K562 (cell line): Measurements from ENCODE around the gene OXLD1. TPM values are rescaled to one million over a fixed set of nuclear protein-coding genes. Genes with fewer than 3 reads are reported as not detected.
A peak's percentile ranks its signal among the peaks of the same experiment; 100 is the strongest.

Experiments used
- ATAC-seq: fragments of 200-7000 bp; cut with Tn5 transposase; 3 replicates; pipeline ENCODE4 v1.9.1; 2020; ENCODE audit warnings: moderate library complexity
- BruUV-seq: library from RNA; stranded (reverse); fragments of 400-500 nt; replicated peaks from 2 replicates; lab custom pipeline; 2021; lab: Mats Ljungman, UMichigan
- CTCF ChIA-PET: fragments of 300-600 bp; formaldehyde crosslinking; extraction: SDS; loops from one replicate; lab custom pipeline; 2021; ENCODE audit warnings: low intra/inter-chr PET ratio; lab: Yijun Ruan, JAX
- POLR2A ChIA-PET: fragments of 300-600, 350-650 bp; sonication (Branson Sonifier 250); formaldehyde crosslinking; extraction: SDS; loops from one replicate; lab custom pipeline; 2021; ENCODE audit warnings: antibody characterized with exemption, inconsistent platforms; lab: Yijun Ruan, JAX
- DNase-seq, 4 experiments: peaks; one replicate each; pipeline versions ENCODE4 v3.0.0 to v3.0.0-alpha.2; 2011 to 2018; ENCODE audit warnings: low spot score in 3 of 4, mixed read lengths in 3 of 4; ENCODE audit errors: extremely low read depth in 1 of 4
- FAIRE-seq: peaks from 2 replicates; lab custom pipeline; 2011; peaks lifted over from hg19 to GRCh38; lab: Jason Lieb, UNC
- H2AFZ ChIP-seq: 2 replicates; pipeline ENCODE4 v1.6.0; 2011; ENCODE audit warnings: low read depth, low read length, control low read depth, inconsistent platforms
- H3K27ac ChIP-seq: fragments of 200-600 bp; 3 replicates; pipeline ENCODE4 v1.8.0; 2011; ENCODE audit warnings: low read depth, mild to moderate bottlenecking, control low read depth, inconsistent platforms, low read length, moderate library complexity, mixed read lengths; ENCODE audit errors: extremely low read depth
- H3K27me3 ChIP-seq, 2 experiments: fragments of 300-600 bp in 1 of 2; 2 replicates in 1 of 2; 3 replicates in 1 of 2; pipeline versions ENCODE4 v1.6.0 to v1.8.0; 2011; ENCODE audit warnings: inconsistent platforms in 2 of 2, low read length in 2 of 2, mild to moderate bottlenecking in 1 of 2, mixed read lengths in 1 of 2, moderate library complexity in 1 of 2; ENCODE audit not compliant: control insufficient read depth in 2 of 2, insufficient read depth in 2 of 2
- H3K36me3 ChIP-seq: fragments of 300-600 bp; 3 replicates; pipeline ENCODE4 v1.8.0; 2011; ENCODE audit warnings: mild to moderate bottlenecking, low read length, inconsistent platforms; ENCODE audit not compliant: control insufficient read depth, insufficient read depth
- H3K4me1 ChIP-seq, 2 experiments: fragments of 200-600 bp in 1 of 2; replicated peaks in 1 of 2; 2 replicates in 1 of 2; 3 replicates in 1 of 2; pipeline versions ENCODE4 v1.5.1 to v1.8.0; 2011; ENCODE audit warnings: inconsistent platforms in 2 of 2, low read length in 2 of 2, mild to moderate bottlenecking in 1 of 2, mixed read lengths in 1 of 2, moderate library complexity in 1 of 2; ENCODE audit not compliant: control insufficient read depth in 2 of 2, insufficient read depth in 2 of 2
- H3K4me2 ChIP-seq: 2 replicates; pipeline ENCODE4 v1.6.1; 2011; ENCODE audit warnings: low read length, control low read depth, inconsistent platforms, mixed read lengths; ENCODE audit not compliant: insufficient read depth
- H3K4me3 ChIP-seq: fragments of 200-600 bp; sonication (generic), shearing (Covaris generic); 2 replicates; pipeline ENCODE4 v1.5.1; 2016; ENCODE audit warnings: control low read depth, inconsistent platforms
- H3K79me2 ChIP-seq: fragments of 200-600 bp; 3 replicates; pipeline ENCODE4 v1.8.0; 2011; ENCODE audit warnings: low read length, inconsistent platforms; ENCODE audit not compliant: control insufficient read depth, insufficient read depth
- H3K9ac ChIP-seq, 2 experiments: 2 replicates each; pipeline versions ENCODE4 v1.6.0 to v1.6.1; 2011; ENCODE audit warnings: low read depth in 2 of 2, low read length in 2 of 2, control low read depth in 1 of 2, inconsistent platforms in 1 of 2, mild to moderate bottlenecking in 1 of 2, mixed read lengths in 1 of 2; ENCODE audit not compliant: insufficient read depth in 1 of 2
- H3K9me1 ChIP-seq: one replicate; pipeline ENCODE4 v1.6.0; 2011; ENCODE audit warnings: inconsistent platforms, mild to moderate bottlenecking, low read length, moderate library complexity; ENCODE audit not compliant: control insufficient read depth, insufficient read depth
- H3K9me3 ChIP-seq: replicated peaks from 2 replicates; pipeline ENCODE4 v1.5.1; 2011; ENCODE audit warnings: low read depth, low read length, inconsistent platforms; ENCODE audit not compliant: control insufficient read depth, insufficient read depth
- H4K20me1 ChIP-seq: replicated peaks from 2 replicates; pipeline ENCODE4 v1.6.1; 2011; ENCODE audit warnings: low read length, inconsistent platforms, mixed read lengths; ENCODE audit not compliant: control insufficient read depth, insufficient read depth
- CHD7 ChIP-seq: fragments of 200-600 bp; sonication (generic); IDR thresholded peaks from one replicate; pipeline ENCODE4 v1.6.1; 2012; ENCODE audit warnings: mild to moderate bottlenecking, low read depth, low read length, inconsistent platforms
- HMG20B ChIP-seq: fragments of 250-450 bp; sonication (Bioruptor Pico); IDR thresholded peaks from 2 replicates; pipeline ENCODE4 v1.5.0; 2021; ENCODE audit warnings: mild to moderate bottlenecking
- NEUROD1 ChIP-seq: fragments of 150-350 bp; IDR thresholded peaks from 2 replicates; pipeline ENCODE4 v1.6.1; 2014; ENCODE audit warnings: borderline replicate concordance, low read length, low read depth; ENCODE audit not compliant: partially characterized antibody
- OTX1 ChIP-seq: fragments of 450-650 bp; formaldehyde crosslinking; IDR thresholded peaks from 2 replicates; pipeline ENCODE4 v1.4.0; 2022; ENCODE audit warnings: mild to moderate bottlenecking
- RBFOX2 ChIP-seq: fragments of 200-400 bp; formaldehyde crosslinking; IDR thresholded peaks from 2 replicates; pipeline ENCODE4 v1.6.1; 2017; ENCODE audit warnings: low read depth, mild to moderate bottlenecking, low read length, moderate library complexity
- SREBF2 ChIP-seq: sonication (generic); formaldehyde crosslinking; IDR thresholded peaks from 2 replicates; pipeline ENCODE4 v1.4.0; 2020; ENCODE audit warnings: mild to moderate bottlenecking, missing genetic modification reagents
- TCFL5 ChIP-seq: fragments of 250-450 bp; sonication (Bioruptor Pico); conservative IDR thresholded peaks from 2 replicates; pipeline ENCODE4 v1.6.1; 2021; ENCODE audit warnings: mild to moderate bottlenecking, moderate library complexity, matching md5 sums
- ZFP91 ChIP-seq: sonication (generic); formaldehyde crosslinking; IDR thresholded peaks from 2 replicates; pipeline ENCODE4 v1.8.0; 2022; ENCODE audit warnings: mild to moderate bottlenecking, missing genetic modification reagents
- ZNF696 ChIP-seq: fragments of 250-450 bp; sonication (Bioruptor Pico); conservative IDR thresholded peaks from 2 replicates; pipeline ENCODE4 v1.4.0; 2020; ENCODE audit warnings: mild to moderate bottlenecking, moderate library complexity
- ZZZ3 ChIP-seq: fragments of 450-650 bp; IDR thresholded peaks from 2 replicates; pipeline ENCODE4 v1.6.1; 2016; ENCODE audit warnings: antibody characterized with exemption, mild to moderate bottlenecking, moderate library complexity
- WGBS: fragments of 100-300 bp; shearing (Covaris generic); methylation state at CpG from one replicate; pipeline ENCODE4 v1.1.6; 2016; ENCODE audit warnings: low coverage, mixed read lengths; ENCODE audit not compliant: insufficient coverage; ENCODE audit errors: missing lambda C conversion rate; 5-methylcytosine and 5-hydroxymethylcytosine counted together
- in situ Hi-C: fragments of 300-500 bp; cut with MboI; formaldehyde crosslinking; loops from 4 replicates; pipeline ENCODE4 v1.15.0; 2018; ENCODE audit warnings: inconsistent platforms, mixed read lengths
- intact Hi-C: fragments of 100-400 bp; cut with micrococcal nuclease; formaldehyde crosslinking; loops from 2 replicates; pipeline ENCODE4 v1.14.2; 2022
- polyA plus RNA-seq, 8 experiments: library from polyadenylated mRNA; depleted of rRNA in 4 of 8; stranded (reverse) in 5 of 8; unstranded in 3 of 8; fragments of >200 nt; fragmentation: Nextera tagmentation in 2 of 8; fragmentation: Illumina TruSeq in 1 of 8; extraction: Ambion mirVana in 2 of 8; extraction: Trizol in 1 of 8; gene quantifications; 2 replicates each; pipeline versions ENCODE4 v1.2.1 to v1.2.3, GENCODE V29; 2011 to 2014; ENCODE audit warnings: inconsistent platforms in 1 of 8, missing spikeins in 1 of 8
- total RNA-seq, 7 experiments: library from RNA; depleted of rRNA in 6 of 7; stranded (reverse); fragments of >200 nt in 6 of 7; fragmentation: Illumina TruSeq in 2 of 7; extraction: Trizol in 2 of 7; gene quantifications; 2 replicates each; pipeline versions ENCODE4 v1.2.1 to v1.2.3, GENCODE V29; 2011 to 2021; ENCODE audit warnings: low replicate concordance in 1 of 7

The OXLD1 gene
- total and polyA plus RNA-seq, 9 of the 15 experiments (the other 6 are each of a cell fraction or from before 2014, with no cell fraction given) = 4.4 to 115 (median 29.3) TPM

- BruUV-seq = no TSS peak
- no peak for TF ChIP-seq ZNF696 (CRISPR knock-in tag)
- TF ChIP-seq SREBF2 (CRISPR knock-in tag) = no peak
- no peak for TF ChIP-seq TCFL5 (CRISPR knock-in tag)
- no peak for TF ChIP-seq NEUROD1
- no peak for TF ChIP-seq ZZZ3
- no peak for TF ChIP-seq OTX1 (CRISPR knock-in tag)
- TF ChIP-seq CHD7 = no peak
- TF ChIP-seq RBFOX2 = peak; percentile 49; the same call in 1 of the 2 replicates
- 0 out of 2 replicates have a peak, but pooled peaks have one; percentile 26 for TF ChIP-seq ZFP91
- no peak for TF ChIP-seq HMG20B (CRISPR knock-in tag)
Observed at GRCh38 chr17:81664051-81664470, 2.3 kb downstream of the OXLD1 start.

More at GRCh38 chr17:81664051-81664470, 2.3 kb downstream of the OXLD1 start:
- no peaks in the 10 kb centered on the region for H3K9me1 ChIP-seq
- peaks cover 36 to 61% of the 10 kb centered on the region in 2 experiments for H3K4me1 ChIP-seq
- WGBS = 62% methylated on average over 5 of the region's 7 CpGs
- FAIRE-seq (no peak), ATAC-seq (no peak), DNase-seq (peak in 1 of 4 experiments; percentile 32)
- H3K79me2 ChIP-seq = peaks cover 49% of the 10 kb centered on the region
- H3K9me3 ChIP-seq = no peaks in the 10 kb centered on the region
- no peaks in the 10 kb centered on the region for H4K20me1 ChIP-seq
- intact Hi-C loops = no loop called here
- no peak overlapping the region for H3K4me3 ChIP-seq
- in situ Hi-C loops = no loop called here
- H3K27ac ChIP-seq = peak overlapping the region; percentile 75
- POLR2A ChIA-PET = interaction anchor here (0.6 to 2.3 kb wide), 6 partner anchors 9 to 38 kb away, joined by 3 to 8 read pairs (median 4); partner anchors contain the start of genes NPLOC4 and TSPAN10
- H2AFZ ChIP-seq = no peak overlapping the region
- peak overlapping the region; percentile 36 to 80; a peak in 3 of 4 replicates for H3K9ac ChIP-seq
- H3K27me3 ChIP-seq = no peaks in the 10 kb centered on the region
- CTCF ChIA-PET = no interaction called here
- H3K36me3 ChIP-seq = peaks cover 32% of the 10 kb centered on the region
- no peak overlapping the region for H3K4me2 ChIP-seq
